NCI-H226 (cell line): ENCODE results near the gene PPP1R13L.
"Not testable (repeated sequence)": the region's sequence is repeated elsewhere in the genome, so short reads cannot be mapped to it uniquely, and the experiment has no call there.

Experiments used
- DNase-seq: peaks from one replicate; pipeline ENCODE4 v3.0.0-alpha.2; 2015

Gene PPP1R13L

DNA sequence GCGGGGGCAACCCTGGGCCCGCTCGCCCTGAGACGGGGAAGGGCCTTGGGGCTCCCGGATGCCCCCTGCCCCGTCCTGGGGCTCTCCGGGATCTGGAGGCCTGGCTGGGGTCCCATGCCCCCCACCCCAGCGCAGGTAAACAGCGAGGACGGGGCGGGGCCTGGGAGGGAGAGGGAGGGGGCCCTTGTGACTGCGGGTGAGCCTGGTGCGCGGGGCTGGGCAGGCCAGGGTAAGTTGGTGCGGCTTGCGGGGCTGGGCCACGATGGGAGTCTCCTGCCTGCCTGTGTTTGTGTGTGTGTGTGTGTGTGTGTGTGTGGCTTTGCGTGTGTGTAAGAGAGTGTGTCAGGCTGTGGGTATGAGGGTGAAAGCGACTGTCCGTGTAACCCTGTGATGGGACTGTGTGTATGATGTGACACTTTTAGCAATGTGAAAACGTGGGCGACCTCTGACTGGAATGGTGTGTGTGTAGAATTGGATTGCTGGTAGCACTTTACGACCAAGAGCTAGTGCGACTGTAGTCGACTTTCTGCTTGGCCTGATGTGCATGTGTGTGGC is 63.9 kb downstream of the PPP1R13L start:
- no peak for DNase-seq

- peak; percentile 19 for DNase-seq
Observed at GRCh38 chr19:45340232-45340898, 64.5 kb downstream of the PPP1R13L start, which contains the start of gene KLC3. Gene KLC3 (plus strand): TSS chr19:45340750. CDS start chr19:45345542, 4,792 bp downstream.

DNA sequence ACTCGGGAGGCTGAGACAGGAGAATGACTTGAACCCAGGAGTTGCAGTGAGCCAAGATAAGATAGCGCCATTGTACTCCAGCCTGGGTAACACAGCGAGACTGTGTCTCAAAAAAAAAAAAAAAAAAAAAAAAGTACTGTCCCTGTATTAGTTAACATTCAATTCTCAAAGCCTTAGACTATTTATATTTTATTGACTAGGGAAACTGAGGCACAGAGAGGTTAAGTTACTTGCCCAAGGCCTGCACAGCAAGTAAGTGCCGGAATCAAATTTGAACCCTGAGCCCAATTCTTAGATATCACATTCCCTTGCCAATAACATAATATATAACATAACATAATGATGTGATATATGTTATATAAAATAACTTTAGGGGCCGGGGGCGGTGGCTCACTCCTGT is 65.2 kb downstream of the PPP1R13L start:
- DNase-seq = no peak

DNA sequence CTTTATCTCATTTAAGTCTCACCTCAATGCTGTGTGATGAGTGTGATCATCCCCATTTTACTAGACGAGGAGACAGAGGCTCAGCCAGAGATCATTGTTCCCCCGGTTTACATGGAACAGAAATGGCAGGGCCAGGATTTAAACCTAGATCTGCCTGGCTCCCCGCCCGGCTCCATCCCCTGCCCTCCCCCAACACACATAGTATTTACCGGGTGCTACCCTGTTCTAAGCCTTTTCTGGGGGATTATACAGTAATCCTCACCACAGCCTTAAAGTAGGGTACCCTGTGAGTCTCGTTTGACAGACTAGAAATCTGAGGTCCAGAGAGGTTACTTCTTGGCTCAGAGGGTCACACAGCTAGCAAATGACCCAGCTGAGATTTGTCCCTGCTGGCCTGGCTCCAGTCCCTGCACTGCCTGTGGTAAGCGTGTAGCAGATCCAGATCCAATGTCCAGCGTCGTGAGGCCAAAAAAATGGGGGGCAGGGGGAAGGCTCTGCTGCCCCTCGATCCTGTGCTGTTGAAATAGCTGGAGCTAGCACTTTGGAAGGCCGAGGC is 68.1 kb downstream of the PPP1R13L start:
- DNase-seq = no peak

GRCh38 chr19:45334881-45335280 is 70.0 kb downstream of the PPP1R13L start:
- not testable (repeated sequence) for DNase-seq

DNA sequence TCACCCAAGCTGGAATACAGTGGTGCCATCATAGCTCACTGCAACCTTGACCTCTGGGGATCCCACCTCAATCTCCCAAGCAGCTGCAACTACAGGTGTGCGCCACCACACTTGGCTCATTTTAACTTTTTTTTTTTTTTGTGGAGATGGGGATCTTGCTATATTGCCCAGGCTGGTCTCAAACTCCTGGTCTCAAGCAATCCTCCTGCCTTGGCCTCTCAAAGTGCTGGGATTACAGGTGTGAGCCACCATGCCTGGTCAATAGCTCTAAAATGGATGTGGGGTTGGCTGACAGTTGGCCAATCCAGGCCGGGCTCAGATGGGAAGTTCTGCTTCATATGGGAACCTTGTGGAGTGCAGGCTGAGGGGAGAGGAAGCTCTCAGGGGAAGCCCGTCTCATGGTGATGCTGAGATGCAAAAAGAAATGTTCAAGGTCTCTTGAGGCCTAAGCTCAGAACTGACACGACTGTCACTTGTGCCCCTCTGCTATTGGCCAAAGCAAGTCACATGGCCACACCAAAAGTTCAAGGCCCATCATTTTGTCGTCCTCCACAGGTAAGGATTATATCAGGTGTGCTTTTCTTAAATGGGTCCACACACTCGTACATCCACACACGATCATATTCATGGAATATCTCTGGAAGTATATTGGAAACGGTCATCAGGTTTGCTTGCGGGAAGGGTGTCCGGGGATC is 71.1 kb downstream of the PPP1R13L start:
- DNase-seq = no peak

- DNase-seq = no peak
Observed at GRCh38 chr19:45331411-45331810, 73.5 kb downstream of the PPP1R13L start.
